ENCODE measurements around the gene PLET1.

The PLET1 gene

DNA sequence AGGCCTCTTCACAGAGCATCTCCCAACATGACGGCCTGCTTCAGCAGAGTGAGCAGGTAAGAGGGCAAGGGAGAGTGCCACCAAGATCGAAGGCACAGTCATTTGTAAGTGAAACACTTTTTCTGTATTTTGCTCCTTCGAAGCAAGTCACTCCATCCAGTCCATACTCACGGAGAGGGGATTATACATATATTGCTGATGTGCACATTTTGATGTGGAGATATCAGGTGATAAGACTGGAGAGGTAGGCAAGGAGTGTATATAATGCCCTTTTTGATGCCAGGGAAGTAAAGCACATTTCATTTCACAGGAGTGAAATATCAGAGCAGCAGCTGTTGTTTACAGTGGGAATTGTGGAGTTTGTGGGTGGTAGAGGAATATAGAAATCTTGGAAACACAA, 23.2 kb downstream of the PLET1 start:
- FAIRE-seq = no peak

DNA sequence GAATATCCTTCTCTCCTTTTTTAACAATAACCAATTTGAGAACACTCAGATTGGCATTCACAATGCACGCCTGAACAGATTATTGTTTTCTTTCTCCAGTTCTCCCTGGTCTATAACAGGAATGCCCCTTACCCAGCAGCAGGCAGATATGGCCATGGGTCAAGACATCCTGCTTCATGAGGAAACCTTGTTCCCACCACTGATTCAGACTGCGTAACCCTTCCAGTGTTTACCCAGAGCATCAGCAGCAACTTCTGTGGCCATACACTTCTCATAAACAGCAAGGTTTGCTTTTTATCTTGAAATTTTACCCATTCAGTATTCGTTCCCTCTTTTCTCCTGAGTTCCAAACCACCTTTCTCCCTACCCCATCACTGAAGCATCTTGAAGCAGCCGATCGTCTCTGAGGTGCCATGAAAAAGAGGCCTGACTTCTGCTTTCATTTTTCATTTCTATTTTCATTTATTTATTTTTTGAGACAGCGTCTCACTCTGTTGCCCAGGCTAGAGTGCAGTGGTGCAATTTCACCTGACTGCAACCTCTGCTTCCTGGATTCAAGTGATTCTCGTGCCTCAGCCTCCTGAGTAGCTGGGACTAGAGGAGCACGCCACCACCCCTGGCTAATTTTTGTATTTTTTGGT, 24.8 kb downstream of the PLET1 start:
- FAIRE-seq = no peak

DNA sequence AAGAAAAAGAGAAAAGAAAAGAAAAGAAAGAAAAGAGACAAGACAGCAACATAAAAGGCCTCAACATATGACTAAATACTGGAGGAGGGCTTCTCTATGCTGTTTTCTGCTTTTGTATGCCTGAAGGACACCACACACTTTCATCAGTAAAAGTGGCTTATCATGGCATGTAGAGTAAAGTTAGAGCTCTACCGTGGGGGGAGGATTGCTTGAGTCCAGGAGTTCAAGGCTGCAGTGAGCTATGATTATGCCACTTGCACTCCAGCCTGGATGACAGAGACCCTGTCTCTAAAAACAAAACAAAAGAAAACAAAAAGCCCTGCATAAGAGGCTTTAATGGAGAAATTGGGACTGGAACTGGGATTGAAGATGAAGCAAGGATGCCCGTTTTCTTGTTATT, 28.7 kb downstream of the PLET1 start:
- no peak for FAIRE-seq

DNA sequence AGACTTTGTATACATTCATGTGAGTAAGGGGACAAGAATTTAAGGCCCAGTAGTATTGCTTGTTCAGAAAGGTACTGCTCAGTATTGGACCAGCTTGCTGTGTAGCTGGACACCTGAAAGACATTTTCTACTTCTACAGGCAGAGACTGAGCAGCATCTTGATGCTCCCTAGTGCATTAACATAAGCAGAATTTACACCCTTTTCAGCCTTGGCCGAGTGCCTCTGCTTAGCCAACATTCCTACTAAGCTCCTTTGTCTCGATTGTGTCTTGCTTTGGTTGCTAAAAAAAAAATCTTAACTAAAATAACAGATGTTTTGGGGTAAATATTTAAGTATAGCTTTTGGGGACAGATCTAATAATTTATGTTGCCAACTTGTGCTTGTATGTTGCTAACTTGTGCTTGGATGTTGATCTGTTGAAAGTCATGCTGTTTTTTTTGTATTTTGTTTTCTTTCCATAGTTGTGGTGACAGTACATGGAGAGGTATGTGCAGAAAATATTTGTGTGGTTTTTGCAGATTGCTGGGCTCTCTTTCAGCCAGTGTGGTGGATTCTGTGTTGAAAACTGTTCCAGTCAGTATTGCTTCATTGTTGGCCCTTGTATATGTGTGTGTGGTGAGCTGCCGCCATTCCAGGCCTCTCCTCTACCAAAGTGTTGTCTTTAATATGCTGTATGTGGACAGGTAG, 30.8 kb downstream of the PLET1 start:
- no peak for FAIRE-seq

DNA sequence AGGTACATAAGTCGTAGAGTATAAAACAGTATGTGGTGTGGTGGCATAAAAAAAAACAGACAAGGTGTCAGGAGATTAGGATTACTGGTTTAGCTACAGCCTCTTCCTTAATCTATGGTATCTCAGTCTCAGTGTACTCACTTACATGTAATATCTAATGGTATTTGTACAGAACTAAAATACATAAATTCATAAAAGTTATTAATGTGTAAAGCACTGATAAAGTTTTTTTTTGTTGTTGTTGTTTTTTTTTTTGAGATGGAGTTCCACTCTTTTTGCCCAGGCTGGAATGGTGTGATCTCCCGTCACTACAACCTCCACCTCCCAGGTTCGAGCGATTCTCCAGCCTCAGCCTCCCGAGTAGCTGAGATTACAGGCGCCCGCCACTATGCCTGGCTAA, 31.5 kb downstream of the PLET1 start:
- no peak for FAIRE-seq

DNA sequence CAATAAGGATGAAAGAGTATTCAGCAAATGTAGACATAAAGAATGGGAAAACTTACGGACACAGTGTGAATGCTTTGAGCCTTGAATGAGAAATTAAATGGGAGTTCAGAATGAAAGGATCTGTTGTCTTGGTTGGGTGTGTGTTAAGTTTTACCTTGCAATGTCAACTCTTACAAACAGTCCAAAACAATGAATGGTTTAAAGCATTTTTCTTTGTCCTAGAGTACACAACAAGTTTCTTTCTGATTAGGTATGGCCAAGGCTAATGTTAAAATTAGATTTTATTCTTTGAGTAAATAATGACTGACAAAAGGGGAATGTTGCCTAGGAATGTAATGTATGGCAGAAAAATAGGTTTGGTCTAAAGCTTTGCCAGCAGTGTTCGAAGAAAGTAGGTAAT, 32.0 kb downstream of the PLET1 start:
- FAIRE-seq = no peak

DNA sequence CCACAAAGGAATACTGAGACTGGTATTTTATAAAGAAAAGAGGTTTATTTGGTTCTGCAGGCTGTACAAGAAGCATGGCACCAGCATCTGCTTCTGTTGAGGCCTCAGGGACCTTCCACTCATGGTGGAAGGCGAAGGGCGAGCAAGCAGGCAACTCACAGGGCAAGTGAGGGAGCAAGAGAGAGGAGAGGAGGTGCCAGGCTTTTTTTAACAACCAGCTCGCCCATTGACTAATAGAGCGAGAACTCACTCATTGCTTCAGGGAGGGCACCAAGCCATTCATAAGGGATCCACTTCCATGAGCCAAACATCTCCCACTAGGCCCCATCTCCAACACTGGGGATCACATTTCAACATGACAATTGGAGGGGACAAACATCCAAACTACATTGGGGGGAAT, 33.2 kb downstream of the PLET1 start:
- no peak for FAIRE-seq

DNA sequence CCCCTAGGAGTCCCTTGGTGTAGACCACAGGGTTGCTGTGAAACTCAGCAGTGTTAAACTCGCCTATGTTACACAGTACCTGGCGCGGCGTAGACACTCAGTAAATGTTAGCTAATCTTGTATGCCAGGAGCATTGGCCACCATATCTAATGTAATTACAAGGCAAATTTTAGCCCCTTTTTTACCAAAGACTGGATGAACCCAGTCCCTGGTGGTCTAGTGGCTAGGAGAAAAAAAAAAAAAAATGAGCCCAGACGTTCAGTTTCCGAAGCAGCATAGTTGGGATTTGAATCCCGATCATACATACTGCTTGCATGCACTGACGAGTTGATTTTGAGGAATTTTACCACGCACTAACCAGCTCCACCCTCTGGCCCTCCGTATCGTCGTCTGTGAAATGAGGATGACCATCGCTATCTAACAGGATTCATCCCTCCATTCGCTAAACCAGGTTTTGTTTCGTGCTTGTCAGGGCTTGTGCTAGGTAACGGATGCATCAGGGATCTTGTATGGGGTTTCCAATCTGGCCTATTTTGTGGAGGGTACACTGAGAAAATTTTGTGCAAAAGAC, 33.7 kb downstream of the PLET1 start:
- FAIRE-seq = no peak

DNA sequence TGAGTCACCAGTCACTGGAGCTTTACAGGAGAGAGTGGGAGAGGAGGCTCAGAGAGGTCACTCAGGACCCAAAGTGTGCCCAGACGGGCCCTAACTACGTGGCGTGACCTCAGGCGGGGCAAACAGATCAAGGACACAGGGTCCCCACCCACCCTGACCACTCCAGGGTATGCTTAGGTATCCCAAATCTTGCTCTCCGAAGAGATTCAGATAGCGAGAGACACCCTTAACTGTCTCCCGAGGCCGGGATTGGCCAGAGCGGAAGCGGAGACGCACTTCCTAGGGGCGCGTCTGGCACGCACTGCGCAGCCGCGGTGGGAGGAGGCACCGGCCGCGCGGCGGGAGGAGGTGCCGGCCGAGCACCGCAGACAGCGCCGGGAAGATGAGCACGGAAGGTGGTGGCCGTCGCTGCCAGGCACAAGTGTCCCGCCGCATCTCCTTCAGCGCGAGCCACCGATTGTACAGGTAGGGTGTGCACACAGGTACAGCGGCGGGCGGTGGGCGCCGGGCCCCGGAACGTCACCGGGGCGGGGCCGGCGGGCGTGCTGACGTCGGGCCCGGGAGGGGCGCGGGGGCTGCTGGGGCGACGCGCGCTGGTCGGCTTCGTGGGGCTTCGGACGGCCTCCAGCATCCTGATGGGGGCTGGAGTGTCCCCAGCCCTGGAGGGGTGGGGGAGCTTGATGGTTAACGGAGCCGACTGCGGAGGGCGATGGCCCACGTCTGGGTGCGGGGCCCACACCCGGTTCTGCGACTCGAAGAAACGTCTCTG, 34.4 kb downstream of the PLET1 start, which contains the start of gene PTS:
Gene PTS (plus strand): TSS at position 367 of the 769 bp plus-strand sequence. CDS start 16 bp downstream, at position 383.
- FAIRE-seq = no peak

DNA sequence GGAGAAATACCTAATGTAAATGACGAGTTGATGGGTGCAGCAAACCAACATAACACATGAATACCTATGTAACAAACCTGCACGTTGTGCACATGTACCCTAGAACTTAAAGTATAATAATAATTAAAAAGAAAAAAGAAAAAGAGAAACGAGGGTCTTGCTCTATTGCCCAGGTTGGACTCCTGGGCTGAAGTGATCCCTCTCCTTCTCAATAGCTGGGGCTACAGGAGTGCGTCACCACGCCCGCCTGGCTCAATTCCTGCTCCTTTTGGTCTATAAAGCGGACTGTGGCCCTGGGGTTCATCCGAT, 35.0 kb downstream of the PLET1 start:
- FAIRE-seq = no peak

DNA sequence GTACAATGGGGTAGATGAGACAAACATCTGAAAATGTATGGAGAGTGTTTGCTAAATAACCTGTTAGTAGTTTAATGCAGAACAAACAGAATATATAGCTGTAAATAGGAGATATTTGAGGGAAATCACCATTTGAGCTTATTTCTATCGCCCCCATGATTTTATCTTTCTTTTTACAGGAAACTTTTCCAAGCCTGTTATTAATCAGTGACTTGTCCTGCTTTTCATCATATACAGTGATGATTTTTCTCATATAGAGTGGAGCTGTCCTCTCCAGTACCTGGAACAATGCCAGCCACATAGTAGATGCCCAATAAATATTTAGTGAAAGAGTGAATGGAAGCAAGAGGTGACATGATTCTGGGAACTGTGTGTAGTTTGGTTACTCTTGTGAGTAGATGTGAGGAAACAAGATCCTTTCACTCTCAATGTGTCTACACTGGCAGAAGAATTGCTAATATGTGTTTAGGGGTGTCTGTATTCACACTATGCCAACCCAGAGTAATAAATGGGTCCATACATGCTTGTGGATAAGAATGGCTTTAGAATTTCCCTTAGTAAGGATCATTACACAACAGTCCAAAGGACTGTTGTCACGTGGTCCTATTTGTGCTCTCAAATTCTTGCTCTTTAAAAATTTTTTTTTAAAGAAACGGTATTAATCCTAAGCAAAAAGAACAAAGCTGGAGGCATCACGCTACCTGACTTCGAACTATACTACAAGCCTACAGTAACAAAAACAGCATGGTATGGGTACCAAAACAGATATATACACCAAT, 36.7 kb downstream of the PLET1 start:
- no peak for FAIRE-seq

DNA sequence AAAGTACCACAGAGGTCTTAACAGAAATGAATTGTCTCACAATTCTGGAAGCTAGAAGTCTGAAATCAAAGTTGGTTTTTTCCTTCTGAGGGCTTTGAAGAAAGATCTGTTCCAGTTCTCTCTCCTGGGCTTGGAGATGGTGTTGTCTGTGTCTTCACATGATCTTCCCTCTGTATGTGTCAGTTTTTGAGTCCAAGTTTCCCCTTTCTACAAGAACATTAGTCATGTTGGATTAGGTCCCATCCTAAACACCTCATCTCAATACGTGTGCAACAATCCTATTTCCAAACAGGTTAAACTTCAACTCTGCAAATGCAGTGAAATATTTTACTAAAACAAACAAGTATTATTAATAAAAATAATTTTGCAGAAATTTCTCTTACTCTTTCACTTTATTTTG, 37.5 kb downstream of the PLET1 start:
- FAIRE-seq = no peak

DNA sequence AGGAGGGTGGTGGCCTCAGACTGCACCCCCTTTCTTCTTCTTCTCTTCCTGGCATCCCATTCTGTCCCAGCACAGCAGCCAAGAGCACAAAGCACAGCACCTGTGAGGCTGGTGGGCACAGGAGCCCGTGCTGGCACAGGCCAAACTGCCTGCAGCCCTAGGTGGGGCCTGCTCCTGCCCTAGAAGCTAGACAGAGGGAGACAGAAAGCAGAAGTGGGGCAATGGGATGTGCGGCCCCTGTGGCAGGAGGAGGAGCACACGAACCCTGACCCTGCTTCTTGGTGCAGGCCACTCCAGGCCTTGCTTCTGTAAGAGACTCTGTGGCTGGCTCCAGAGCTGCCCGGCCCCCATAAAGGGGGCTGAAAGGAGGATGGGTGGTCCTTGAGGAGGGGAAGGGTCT, 38.4 kb downstream of the PLET1 start:
- no peak for FAIRE-seq

DNA sequence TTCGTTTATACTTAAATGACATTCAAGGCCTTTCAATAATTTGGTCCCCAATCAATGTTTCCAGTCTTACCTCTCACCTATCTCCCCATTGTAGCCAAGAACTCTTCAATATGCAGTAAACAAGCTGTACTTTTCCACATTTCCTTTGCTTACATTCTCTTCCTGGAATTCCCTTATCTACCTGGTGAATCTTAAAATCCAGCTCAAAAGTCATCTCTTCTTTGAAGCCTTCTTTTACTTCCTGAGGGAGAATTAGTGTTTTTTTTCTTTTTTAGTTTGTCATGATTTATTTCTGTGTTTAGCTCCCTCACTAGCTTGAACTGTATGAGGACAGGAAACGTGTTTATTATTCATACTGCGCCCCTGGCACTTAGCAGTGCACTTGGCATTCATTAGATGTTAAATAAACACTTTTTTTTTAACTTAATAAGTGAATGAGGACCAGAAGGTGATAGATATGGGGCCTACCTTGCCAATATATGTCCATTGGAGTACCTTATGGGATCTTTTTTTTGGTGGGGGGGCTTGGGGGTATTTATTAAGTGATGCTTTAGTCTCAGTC, 39.3 kb downstream of the PLET1 start:
- no peak for FAIRE-seq

DNA sequence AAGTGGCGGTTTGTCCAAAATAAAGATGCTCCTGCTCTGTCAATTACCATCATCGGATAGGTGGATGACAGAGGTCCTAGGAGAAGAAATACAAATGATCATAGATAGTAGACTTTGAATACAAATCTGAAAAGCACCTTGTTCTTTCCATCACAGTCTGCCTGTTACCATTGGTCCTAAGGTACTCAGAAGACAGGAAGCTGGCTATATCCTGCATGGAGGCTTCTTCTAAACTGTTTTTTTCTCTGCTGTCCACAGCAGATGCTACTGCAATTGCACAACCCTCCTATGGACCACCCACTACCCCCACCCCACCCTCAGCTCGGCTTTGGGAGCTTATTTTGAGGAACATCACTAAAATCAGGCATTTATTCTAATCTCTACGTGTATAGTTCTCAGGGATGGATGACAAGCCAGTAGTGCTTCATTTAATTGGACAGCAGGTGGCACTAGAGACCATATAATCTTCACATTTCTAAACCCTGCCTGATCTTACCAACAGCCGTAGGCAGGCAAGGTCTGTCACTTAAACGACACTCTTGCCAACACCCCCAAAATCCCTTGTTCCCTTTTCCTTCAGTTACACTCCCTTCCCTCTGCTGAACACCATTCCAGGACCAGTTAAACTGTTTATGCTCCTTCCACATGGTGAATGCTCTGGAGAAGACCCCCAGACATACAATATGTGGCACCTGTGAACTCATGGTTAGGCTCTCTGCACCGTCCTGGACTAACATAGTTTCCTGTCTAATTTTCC, 41.0 kb downstream of the PLET1 start:
- no peak for FAIRE-seq

DNA sequence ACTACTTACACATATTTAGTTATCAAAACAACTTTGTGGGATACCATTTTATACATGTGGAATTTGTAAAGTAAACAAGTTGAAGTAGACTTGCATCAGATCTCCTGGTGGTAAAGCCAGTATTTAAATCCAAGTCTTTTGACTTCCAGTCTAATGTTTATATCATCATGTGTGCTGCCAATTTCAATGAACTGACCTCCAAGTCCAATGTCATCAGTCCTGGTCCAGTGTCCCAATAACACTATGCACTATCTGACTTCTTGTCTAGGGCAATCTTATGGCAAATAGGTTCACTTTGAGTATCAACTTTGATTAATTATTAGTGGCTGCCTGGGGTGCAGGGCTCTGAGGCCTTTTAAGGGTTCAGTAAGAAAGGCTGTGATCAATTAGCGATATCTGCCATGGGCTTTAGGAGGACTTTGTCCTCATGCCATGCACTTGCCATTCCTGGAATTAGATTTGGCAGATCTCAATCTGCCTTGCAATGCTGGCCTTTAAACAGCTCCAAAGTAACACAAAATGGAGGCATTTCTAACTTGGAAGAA, 44.0 kb downstream of the PLET1 start:
- FAIRE-seq = no peak

DNA sequence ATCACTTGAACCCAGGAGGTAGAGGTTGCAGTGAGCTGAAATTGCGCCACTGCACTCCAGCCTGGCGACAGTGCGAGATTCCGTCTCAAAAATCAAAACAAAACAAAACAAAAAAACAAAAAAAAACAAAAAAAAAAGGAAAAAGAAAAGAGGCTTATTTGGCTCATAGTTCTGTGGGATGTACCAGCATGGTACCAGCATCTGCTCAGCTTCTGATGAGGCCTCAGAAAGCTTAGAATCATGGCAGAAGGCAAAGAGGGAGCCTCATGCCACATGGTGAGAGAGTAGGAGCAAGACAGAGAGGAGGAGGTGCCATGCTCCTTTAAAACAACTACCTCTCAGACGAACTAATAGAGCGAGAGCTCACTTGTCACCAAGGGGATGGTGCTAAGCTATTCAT, 45.0 kb downstream of the PLET1 start:
- FAIRE-seq = no peak

DNA sequence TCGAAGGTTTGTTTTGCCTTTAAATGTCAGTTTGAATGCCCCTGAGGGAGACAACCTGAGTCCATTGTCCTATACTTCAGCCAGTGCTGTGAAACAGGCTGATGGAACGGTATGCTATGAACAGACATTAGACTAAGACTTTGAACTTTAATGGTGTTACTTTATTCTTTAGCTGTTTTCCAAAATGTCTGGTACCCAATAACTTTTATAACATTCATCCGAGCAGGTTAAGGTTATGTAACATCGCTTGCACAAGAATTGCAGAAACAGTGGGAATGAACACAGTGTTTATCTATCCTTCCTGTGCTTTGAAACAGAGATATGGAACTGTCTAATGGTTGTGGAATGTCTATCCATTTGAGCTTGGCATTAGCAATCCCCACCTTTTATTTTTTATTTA, 46.9 kb downstream of the PLET1 start:
- FAIRE-seq = no peak

DNA sequence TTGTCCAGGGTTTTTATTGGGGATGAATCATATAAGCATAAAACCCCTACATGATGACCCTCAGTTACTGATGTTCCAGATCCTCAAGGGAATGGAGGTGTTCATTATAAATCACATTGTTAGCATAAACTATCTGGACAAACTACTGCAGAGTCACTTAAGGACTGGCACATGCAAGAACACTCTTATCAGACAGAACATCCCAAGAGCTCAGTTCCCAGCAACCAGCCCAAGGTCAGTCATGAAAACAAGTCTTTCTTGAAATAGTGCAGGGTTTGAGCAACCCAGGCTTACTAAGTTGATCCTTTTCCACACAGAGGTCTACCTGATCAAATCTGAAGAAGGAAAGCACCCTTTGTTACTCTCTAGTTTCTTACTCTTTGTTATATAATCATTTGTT, 48.0 kb downstream of the PLET1 start:
- FAIRE-seq = no peak

DNA sequence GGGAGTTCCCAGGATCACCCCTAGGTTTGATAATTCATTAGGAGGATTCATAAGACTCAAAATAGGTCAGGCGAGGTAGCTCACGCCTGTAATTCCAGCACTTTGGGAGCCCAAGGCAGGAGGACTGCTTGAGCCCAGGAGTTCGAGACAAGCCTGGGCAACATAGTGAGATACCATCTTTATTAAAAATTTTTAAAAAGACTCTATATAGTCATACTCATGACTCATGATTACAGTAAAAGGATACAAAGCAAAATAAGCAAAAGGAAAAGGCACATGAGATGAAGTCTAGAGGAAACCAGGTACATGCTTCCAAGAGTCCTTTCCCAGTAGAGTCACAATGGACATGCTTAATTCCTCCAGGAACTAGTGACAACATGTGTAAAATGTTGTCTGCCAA, 48.4 kb downstream of the PLET1 start:
- FAIRE-seq = no peak

DNA sequence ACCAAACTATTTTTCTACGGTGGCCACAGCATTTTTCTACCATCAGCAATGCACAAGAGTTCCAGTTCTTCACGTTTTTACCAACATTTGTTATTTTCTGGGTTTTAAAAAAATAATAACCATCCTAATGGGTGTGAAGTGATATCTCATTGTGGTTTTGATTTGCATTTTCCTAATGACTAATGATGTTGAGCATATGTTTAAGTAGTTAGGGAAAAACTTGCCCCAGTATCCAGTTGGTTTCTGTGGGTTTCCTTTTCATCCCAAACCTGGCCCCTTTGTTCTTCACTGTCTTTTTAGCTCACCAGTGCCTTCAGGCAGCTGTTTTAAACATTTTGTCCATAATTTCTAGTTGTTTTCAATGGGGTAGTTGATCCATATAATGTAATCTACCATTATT, 49.1 kb downstream of the PLET1 start:
- no peak for FAIRE-seq

DNA sequence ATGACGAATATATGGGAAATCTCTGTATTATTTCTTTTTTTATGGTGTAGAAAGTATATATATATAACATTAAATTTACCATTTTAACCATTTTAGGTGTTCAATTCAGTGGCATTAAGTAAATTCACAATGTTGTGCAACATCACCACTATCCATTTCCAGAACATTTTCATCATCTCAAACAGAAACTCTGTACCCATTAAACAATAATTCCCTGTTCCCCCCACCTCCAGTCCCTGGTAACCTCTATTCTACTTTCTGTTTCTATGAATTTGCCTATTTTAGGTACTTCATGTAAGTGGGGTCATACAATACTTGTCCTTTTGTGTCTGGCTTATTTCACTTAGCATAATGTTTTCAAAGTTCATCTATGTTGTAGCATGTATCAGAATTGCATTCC, 49.8 kb downstream of the PLET1 start:
- no peak for FAIRE-seq

All from endometrium (tissue), 2 donors.